ENCODE results near the gene FOXP2.

Gene FOXP2

DNA sequence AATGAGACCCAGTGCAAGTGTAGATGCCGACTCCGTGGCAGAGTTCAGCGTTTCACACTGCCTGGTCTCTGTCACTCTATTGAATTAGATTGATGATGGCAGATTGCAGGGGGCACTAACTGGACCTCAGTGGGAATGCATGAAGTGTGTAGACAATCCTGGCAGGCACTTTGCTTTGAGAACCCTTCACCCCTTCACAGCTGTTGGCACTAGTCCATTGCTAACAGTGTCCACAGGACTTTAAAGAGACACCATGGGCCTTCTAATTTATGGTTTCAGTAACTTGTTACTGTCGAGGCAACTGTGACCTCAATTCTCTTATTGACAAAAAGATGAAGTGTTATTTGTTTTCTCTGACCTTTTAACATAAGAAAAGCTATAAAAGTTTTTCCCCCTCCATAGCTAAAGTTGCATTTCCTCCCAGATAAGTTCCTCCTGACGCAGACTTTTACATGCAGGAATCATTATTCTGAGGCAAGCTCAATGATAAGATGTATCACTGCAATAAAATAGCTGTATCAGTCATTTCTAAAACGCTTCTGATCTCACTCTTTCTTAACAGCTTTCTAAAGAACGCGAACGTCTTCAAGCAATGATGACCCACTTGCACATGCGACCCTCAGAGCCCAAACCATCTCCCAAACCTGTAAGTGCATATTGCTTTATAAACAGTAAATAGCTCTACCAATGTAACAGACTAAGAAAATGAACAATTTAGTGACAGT lies 238.9 kb downstream of the FOXP2 start:
- Histone ChIP-seq H3K9me3 (ENCODE audit: insufficient read depth, low read depth, low read length) (no peaks in the 10 kb centered on the region), H3K27me3 (ENCODE audit: insufficient read depth, low read length, poor library complexity, severe bottlenecking) (no peaks in the 10 kb centered on the region), H4K20me1 (ENCODE audit: insufficient read depth, low read length, poor library complexity, severe bottlenecking) (no peaks in the 10 kb centered on the region), H3K4me2 (ENCODE audit: low read depth, low read length, poor library complexity, severe bottlenecking) (no peak overlapping the region), H3K36me3 (ENCODE audit: insufficient read depth, low read length) (no peaks in the 10 kb centered on the region), H3K9me2 (replicated peaks; ENCODE audit: low read depth, low read length) (no peaks in the 10 kb centered on the region), H2AFZ (ENCODE audit: low read length) (no peak overlapping the region), H3F3A (ENCODE audit: low read depth) (no peaks in the 10 kb centered on the region), H3K4me1 (ENCODE audit: insufficient read depth, low read length, poor library complexity, severe bottlenecking) (no peaks in the 10 kb centered on the region), H3K4me3 (ENCODE audit: low read length, poor library complexity, severe bottlenecking) (no peak overlapping the region), H3K79me2 (ENCODE audit: insufficient read depth, low read length) (no peaks in the 10 kb centered on the region), H3K9ac (ENCODE audit: low read depth, low read length, poor library complexity, severe bottlenecking) (no peak overlapping the region)
- TF ChIP-seq, protein P1, sequence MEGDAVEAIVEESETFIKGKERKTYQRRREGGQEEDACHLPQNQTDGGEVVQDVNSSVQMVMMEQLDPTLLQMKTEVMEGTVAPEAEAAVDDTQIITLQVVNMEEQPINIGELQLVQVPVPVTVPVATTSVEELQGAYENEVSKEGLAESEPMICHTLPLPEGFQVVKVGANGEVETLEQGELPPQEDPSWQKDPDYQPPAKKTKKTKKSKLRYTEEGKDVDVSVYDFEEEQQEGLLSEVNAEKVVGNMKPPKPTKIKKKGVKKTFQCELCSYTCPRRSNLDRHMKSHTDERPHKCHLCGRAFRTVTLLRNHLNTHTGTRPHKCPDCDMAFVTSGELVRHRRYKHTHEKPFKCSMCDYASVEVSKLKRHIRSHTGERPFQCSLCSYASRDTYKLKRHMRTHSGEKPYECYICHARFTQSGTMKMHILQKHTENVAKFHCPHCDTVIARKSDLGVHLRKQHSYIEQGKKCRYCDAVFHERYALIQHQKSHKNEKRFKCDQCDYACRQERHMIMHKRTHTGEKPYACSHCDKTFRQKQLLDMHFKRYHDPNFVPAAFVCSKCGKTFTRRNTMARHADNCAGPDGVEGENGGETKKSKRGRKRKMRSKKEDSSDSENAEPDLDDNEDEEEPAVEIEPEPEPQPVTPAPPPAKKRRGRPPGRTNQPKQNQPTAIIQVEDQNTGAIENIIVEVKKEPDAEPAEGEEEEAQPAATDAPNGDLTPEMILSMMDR (conservative IDR thresholded peaks at IDR 0.05; ENCODE audit: low read length): no peak
- no peak for TF ChIP-seq EZH2phosphoT487 (IDR thresholded peaks at IDR 0.05; ENCODE audit: borderline replicate concordance)

DNA sequence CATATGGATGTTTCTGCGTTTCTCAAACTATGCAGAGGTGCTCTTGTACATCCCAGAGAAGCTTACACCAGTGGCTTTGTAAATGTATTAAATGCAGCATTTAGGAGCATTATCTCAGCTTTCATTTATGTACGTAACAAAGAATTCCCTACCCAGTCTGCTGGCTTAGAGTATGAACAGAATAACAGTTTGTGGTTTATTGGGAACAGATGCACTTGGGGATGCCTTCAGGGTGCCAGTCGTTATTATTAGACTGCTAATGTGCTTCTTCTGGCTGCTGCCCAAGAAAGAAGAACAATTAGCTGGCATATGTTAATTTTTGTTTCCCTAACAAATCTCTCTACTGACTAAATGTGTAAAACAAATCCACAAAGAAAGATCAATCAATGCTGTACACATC lies 241.9 kb downstream of the FOXP2 start:
- Histone ChIP-seq H3K4me1 (ENCODE audit: insufficient read depth, low read length, poor library complexity, severe bottlenecking) (no peaks in the 10 kb centered on the region), H3K27me3 (ENCODE audit: insufficient read depth, low read length, poor library complexity, severe bottlenecking) (no peaks in the 10 kb centered on the region), H3K9me3 (ENCODE audit: insufficient read depth, low read depth, low read length) (no peaks in the 10 kb centered on the region), H4K20me1 (ENCODE audit: insufficient read depth, low read length, poor library complexity, severe bottlenecking) (no peaks in the 10 kb centered on the region), H3K4me2 (ENCODE audit: low read depth, low read length, poor library complexity, severe bottlenecking) (no peak overlapping the region), H3K9me2 (replicated peaks; ENCODE audit: low read depth, low read length) (no peaks in the 10 kb centered on the region), H3K36me3 (ENCODE audit: insufficient read depth, low read length) (no peaks in the 10 kb centered on the region), H2AFZ (ENCODE audit: low read length) (no peak overlapping the region), H3K79me2 (ENCODE audit: insufficient read depth, low read length) (no peaks in the 10 kb centered on the region), H3F3A (ENCODE audit: low read depth) (no peaks in the 10 kb centered on the region), H3K9ac (ENCODE audit: low read depth, low read length, poor library complexity, severe bottlenecking) (no peak overlapping the region), H3K4me3 (ENCODE audit: low read length, poor library complexity, severe bottlenecking) (no peak overlapping the region)
- TF ChIP-seq, protein P1 (conservative IDR thresholded peaks at IDR 0.05; ENCODE audit: low read length): no peak
- TF ChIP-seq EZH2phosphoT487 (IDR thresholded peaks at IDR 0.05; ENCODE audit: borderline replicate concordance): no peak

DNA sequence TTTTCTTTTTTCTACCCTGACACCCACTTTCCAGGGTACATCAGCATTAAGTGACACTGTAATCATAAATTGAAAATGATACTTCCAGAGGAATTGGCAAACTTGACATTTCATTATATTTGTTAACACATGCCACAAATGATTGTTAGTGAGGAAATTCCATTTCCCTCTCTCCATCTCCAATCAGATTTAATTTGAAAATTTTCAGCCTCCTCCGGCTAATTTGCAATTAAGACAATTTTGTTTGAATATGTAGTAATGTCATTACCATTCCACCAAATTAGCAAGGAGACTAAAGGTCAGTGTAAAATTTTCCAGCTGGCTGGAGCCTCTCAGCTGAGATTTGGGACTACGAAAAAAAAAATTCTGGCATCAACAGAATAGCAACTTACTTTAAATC lies 242.7 kb downstream of the FOXP2 start:
- H3K4me3 ChIP-seq (ENCODE audit: low read length, poor library complexity, severe bottlenecking): no peak overlapping the region
- no peaks in the 10 kb centered on the region for H3K36me3 ChIP-seq (ENCODE audit: insufficient read depth, low read length)
- H3K9me3 ChIP-seq (ENCODE audit: insufficient read depth, low read depth, low read length): no peaks in the 10 kb centered on the region
- TF ChIP-seq, protein P1 (conservative IDR thresholded peaks at IDR 0.05; ENCODE audit: low read length): no peak
- TF ChIP-seq EZH2phosphoT487 (IDR thresholded peaks at IDR 0.05; ENCODE audit: borderline replicate concordance): no peak
- H3K79me2 ChIP-seq (ENCODE audit: insufficient read depth, low read length): no peaks in the 10 kb centered on the region
- H3K27me3 ChIP-seq (ENCODE audit: insufficient read depth, low read length, poor library complexity, severe bottlenecking): no peaks in the 10 kb centered on the region
- no peak overlapping the region for H3K9ac ChIP-seq (ENCODE audit: low read depth, low read length, poor library complexity, severe bottlenecking)
- no peak overlapping the region for H3K4me2 ChIP-seq (ENCODE audit: low read depth, low read length, poor library complexity, severe bottlenecking)
- H3K9me2 ChIP-seq (replicated peaks; ENCODE audit: low read depth, low read length): no peaks in the 10 kb centered on the region
- H2AFZ ChIP-seq (ENCODE audit: low read length): no peak overlapping the region
- no peaks in the 10 kb centered on the region for H3F3A ChIP-seq (ENCODE audit: low read depth)
- H3K4me1 ChIP-seq (ENCODE audit: insufficient read depth, low read length, poor library complexity, severe bottlenecking): no peaks in the 10 kb centered on the region
- H4K20me1 ChIP-seq (ENCODE audit: insufficient read depth, low read length, poor library complexity, severe bottlenecking): no peaks in the 10 kb centered on the region

Measured in Loucy (cell line).